Germinal center (tissue), 1 donor: Measurements from ENCODE around the gene TARM1.

Experiments
- DNase-seq: peaks from one replicate; pipeline ENCODE4 v3.0.0; 2012; ENCODE audit warnings: mixed read lengths, low spot score

TARM1 gene

DNA sequence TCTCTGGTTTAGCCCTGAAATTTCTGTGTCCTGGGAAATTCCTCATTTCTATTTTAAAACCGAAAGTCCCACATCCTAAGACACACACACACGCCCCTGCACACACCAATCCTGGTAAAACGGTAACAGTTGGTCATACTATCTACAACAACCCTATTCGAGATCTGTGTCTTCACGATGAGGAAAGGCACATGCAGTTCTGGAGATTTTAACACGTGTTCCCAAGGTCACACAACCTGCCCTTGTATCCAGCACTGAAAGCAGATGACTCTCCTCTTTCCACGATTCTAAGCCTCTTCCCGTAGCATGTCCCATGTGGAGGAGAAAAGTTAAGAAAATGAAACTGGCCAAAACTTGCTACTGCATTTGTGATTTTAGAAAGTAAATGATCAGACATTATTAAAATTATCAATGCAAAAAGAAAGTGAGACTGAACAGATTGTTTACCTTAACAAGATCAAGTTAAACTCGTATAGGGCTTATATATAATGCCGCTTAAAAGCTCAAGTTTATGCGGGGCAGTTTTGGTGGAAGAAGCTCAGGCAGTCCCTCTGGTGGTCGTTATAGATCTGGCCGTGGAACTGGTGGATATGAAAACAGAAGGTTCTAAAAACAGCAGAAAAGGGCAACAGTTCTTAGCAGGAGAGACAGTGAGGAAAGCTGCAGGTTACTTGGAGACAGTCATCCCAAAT, 50.1 kb downstream of the TARM1 start:
- DNase-seq = no peak

DNA sequence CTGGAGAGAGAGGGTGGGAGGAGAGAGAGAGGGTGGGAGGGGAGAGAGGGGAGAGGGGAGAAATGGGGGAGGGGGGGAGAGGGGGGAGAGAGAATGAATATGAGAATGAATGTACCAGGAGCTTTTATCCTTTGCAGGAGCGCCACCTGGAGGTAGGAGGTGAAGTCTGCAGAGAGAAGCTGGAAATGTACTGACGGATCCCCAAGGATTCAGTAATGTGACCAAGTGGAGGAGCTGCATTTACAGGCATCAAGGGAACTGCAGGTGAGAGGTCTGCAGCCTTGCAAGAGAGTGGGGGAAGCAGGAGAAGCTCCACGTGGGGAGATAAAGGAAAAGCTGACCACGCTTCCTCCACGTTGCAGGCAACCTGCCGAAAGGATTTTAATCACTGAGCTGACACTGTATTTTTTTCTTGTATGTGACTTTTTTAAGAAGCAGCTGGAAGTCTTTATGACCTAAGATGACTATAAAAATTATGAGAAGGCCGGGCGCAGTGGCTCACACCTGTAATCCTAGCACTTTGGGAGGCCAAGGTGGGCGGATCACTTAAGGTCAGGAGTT, 51.2 kb downstream of the TARM1 start:
- peak; percentile 38 for DNase-seq

DNA sequence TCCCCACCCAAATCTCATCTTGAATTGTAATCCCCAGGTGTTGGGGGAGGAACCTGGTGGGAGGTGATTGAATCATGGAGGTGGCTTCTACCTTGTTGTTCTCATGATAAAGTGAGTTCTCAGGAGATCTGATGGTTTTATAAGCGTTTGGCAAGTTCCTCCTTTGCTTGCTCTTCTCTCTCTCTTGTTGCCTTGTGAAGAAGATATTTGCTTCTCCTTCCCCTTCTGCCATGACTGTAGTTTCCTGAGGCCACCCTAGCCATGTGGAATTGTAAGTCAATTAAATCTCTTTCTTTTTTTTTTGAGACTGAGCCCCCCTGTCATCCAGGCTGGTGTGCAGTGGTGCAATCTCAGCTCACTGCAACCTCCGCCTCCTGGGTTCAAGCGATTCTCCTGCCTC, 51.9 kb downstream of the TARM1 start:
- DNase-seq = no peak

DNA sequence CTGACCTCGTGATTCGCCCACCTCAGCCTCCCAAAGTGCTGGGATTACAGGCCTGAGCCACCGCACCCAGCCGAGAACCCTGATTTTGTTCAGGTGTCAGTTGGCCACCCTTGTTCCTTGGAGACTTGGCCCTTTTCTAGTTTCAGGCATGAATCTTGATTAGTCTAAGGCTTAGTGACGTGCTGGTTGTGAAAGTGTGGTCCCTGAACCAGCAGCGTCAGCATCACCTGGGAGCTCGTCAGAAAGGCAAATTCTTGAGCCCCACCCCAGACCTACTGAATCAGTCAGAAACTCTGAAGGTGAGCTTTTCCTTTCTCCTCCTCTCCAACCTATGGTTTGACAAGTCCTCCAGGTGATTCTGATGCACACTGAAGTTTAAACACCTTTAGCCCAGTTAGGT, 54.5 kb downstream of the TARM1 start:
- no peak for DNase-seq

DNA sequence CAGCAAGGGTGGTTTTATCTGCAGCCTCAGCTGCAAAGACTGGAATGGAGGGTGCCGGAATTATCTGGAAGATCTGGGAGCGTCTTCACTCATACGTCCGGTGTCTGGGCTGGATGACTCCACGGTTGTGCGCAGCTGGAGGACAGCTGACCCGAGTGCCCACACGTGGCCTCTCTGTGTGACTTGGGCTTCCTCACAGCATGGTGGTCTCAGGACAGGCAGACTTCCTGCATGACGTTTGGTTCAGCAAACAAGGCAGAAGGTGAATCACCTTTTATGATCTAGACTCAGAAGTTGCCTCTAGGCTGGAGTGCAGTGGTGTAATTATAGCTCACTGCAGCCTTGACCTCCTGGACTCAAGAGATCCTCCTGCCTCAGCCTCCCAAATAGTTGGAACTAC, 56.5 kb downstream of the TARM1 start:
- DNase-seq = no peak

DNA sequence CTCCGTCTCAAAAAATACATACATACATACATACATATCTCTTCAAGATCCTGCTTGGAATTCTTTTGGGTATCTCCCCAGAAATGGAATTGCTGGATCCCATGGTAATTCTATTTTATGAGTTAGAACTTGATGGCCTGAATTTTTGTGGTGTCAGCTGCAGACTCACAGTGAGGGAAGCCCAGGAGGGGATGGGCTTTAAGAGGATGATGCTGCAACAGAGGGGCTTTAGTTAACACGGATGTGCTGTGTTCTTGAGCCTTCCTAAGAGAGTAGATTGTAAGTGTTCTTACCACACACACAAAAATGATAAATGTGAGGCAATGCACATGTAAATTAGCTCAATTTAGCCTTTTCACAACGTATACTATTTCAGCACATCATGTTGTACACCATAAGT, 58.0 kb downstream of the TARM1 start:
- no peak for DNase-seq

DNA sequence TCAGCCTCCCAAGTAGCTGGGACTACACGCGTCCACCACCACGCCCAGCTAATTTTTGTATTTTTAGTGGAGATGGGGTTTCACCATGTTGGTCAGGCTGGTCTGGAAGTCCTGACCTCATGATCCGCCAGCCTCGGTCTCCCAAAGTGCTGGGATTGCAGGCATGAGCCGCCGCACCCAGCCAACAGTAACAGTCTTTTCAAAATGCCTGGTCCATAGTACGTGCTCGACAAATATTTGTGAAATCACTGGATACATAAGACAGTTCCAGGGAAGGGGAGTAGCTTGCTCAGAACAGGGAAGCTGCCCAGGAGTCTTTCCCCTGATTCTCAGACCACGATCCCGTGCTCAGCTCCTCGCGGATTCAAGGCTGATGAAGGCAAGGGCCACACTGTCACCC, 59.2 kb downstream of the TARM1 start:
- DNase-seq = no peak

DNA sequence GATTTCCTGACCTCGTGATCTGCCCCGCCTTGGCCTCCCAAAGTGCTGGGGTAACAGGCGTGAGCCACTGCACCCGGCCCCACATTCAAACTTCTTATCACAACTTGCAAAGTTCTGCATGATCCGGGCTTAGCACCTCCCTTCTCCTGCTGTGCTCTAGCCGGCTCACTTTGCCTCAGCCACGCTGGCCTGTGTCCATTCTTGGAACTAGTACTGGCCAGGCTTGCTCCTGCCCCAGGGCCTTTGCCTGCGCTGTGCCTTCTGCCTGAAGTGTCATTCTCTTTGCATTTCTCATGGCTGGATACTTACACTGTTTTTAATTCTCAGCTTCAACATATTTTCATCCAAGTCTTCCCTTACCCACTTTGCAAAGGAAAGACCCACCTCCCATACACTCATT, 59.8 kb downstream of the TARM1 start:
- DNase-seq = no peak
